Vagina (tissue), 2 donors: Measurements from ENCODE around the gene CRHR1. TPM values are rescaled to one million over a fixed set of nuclear protein-coding genes. Genes with fewer than 3 reads are reported as not detected.

Experiments
- DNase-seq, 2 donors: peaks; one replicate each; pipeline ENCODE4 v3.0.0-alpha.2; 2017; ENCODE audit errors: extremely low spot score in 2 of 2
- H3K27ac ChIP-seq: fragments of 200-600 bp; sonication (generic); one replicate; pipeline ENCODE4 v1.5.1; 2019
- H3K27me3 ChIP-seq: fragments of 200-600 bp; sonication (generic); one replicate; pipeline ENCODE4 v1.5.1; 2019
- H3K36me3 ChIP-seq, 2 donors: fragments of 200-600 bp; sonication (generic); one replicate each; pipeline ENCODE4 v1.5.1; 2017 to 2019
- H3K4me1 ChIP-seq: fragments of 200-600 bp; sonication (generic); one replicate; pipeline ENCODE4 v1.5.1; 2019
- H3K4me3 ChIP-seq, 2 donors: fragments of 200-600 bp; sonication (generic); 1 replicate in 1 of 2; 2 replicates in 1 of 2; pipeline ENCODE4 v1.5.1; 2016 to 2019
- H3K9me3 ChIP-seq: fragments of 200-600 bp; sonication (generic); one replicate; pipeline ENCODE4 v1.5.1; 2019
- CTCF ChIP-seq, 3 experiments: fragments of 450-650 bp in 2 of 3; fragments of 200-600 bp in 1 of 3; sonication (generic) in 1 of 3; IDR thresholded peaks; one replicate each; pipeline ENCODE4 v1.5.1; 2017 to 2019; ENCODE audit warnings: antibody characterized with exemption in 3 of 3, mild to moderate bottlenecking in 2 of 3, moderate library complexity in 2 of 3
- POLR2A ChIP-seq, 2 donors: fragments of 450-650 bp; IDR thresholded peaks; one replicate each; pipeline ENCODE4 v1.6.1; 2017; ENCODE audit warnings: antibody characterized with exemption in 2 of 2, mild to moderate bottlenecking in 2 of 2, moderate library complexity in 2 of 2
- POLR2AphosphoS5 ChIP-seq, 2 donors: sonication (generic); formaldehyde crosslinking; IDR thresholded peaks; one replicate each; pipeline ENCODE4 v1.9.0; 2017; ENCODE audit warnings: antibody characterized with exemption in 2 of 2, mild to moderate bottlenecking in 2 of 2, low read depth in 1 of 2; ENCODE audit not compliant: insufficient read depth in 1 of 2
- intact Hi-C: fragments of 100-400 bp; cut with DNase I; formaldehyde crosslinking; loops from one replicate; pipeline ENCODE4 v1.15.1; 2023
- total RNA-seq: library from RNA; depleted of rRNA; stranded (reverse); fragments of >200 nt; gene quantifications from one replicate; pipeline ENCODE4 v1.2.3, GENCODE V29; 2016

CRHR1 gene
- total RNA-seq, 1 donor from 2014 or later = 4.2 TPM

GRCh38 chr17:45768000-45768399 lies 16.1 kb upstream of the CRHR1 start:
- Histone ChIP-seq H3K4me3 (no peak overlapping the region), H3K27ac (no peak overlapping the region), H3K27me3 (no peaks in the 10 kb centered on the region), H3K36me3 (no peaks in the 10 kb centered on the region), H3K4me1 (no peaks in the 10 kb centered on the region), H3K9me3 (no peaks in the 10 kb centered on the region)
- TF ChIP-seq POLR2AphosphoS5 (IDR thresholded peaks at IDR 0.05; ENCODE audit: insufficient read depth in 1 of 2, low read depth in 1 of 2) (no peak), POLR2A (IDR thresholded peaks at IDR 0.05) (no peak), CTCF (IDR thresholded peaks at IDR 0.05) (no peak)
- intact Hi-C loops = no loop called here
- no peak for DNase-seq

- DNase-seq = no peak
- H3K4me3 ChIP-seq = no peak overlapping the region
- no peak overlapping the region for H3K27ac ChIP-seq
- no peaks in the 10 kb centered on the region for H3K27me3 ChIP-seq
- TF ChIP-seq POLR2AphosphoS5 (IDR thresholded peaks at IDR 0.05; ENCODE audit: insufficient read depth in 1 of 2, low read depth in 1 of 2) (no peak), CTCF (IDR thresholded peaks at IDR 0.05) (no peak), POLR2A (IDR thresholded peaks at IDR 0.05) (no peak)
- intact Hi-C loops = no loop called here
- no peaks in the 10 kb centered on the region for H3K9me3 ChIP-seq
- no peaks in the 10 kb centered on the region for H3K36me3 ChIP-seq
- H3K4me1 ChIP-seq = no peaks in the 10 kb centered on the region
Measured at GRCh38 chr17:45770632-45771270, 13.4 kb upstream of the CRHR1 start.

GRCh38 chr17:45771271-45771959 lies 12.7 kb upstream of the CRHR1 start:
- no peaks in the 10 kb centered on the region for H3K4me1 ChIP-seq
- no peaks in the 10 kb centered on the region for H3K27me3 ChIP-seq
- H3K36me3 ChIP-seq = no peaks in the 10 kb centered on the region
- DNase-seq = no peak
- no peaks in the 10 kb centered on the region for H3K9me3 ChIP-seq
- H3K4me3 ChIP-seq = no peak overlapping the region
- intact Hi-C loops = no loop called here
- no peak overlapping the region for H3K27ac ChIP-seq
- TF ChIP-seq POLR2AphosphoS5 (IDR thresholded peaks at IDR 0.05; ENCODE audit: insufficient read depth in 1 of 2, low read depth in 1 of 2) (no peak), CTCF (IDR thresholded peaks at IDR 0.05) (no peak), POLR2A (IDR thresholded peaks at IDR 0.05) (no peak)

- no peak overlapping the region for H3K27ac ChIP-seq
- no peaks in the 10 kb centered on the region for H3K27me3 ChIP-seq
- intact Hi-C loops = no loop called here
- DNase-seq = no peak
- H3K4me3 ChIP-seq = no peak overlapping the region
- no peaks in the 10 kb centered on the region for H3K36me3 ChIP-seq
- TF ChIP-seq POLR2A (IDR thresholded peaks at IDR 0.05) = no peak
- H3K9me3 ChIP-seq = no peaks in the 10 kb centered on the region
- no peaks in the 10 kb centered on the region for H3K4me1 ChIP-seq
Measured at GRCh38 chr17:45775148-45775547, 9.0 kb upstream of the CRHR1 start.

- TF ChIP-seq CTCF (IDR thresholded peaks at IDR 0.05) (no peak), POLR2AphosphoS5 (IDR thresholded peaks at IDR 0.05; ENCODE audit: insufficient read depth in 1 of 2, low read depth in 1 of 2) (no peak), POLR2A (IDR thresholded peaks at IDR 0.05) (no peak)
Measured at GRCh38 chr17:45775576-45776011, 8.5 kb upstream of the CRHR1 start.

More at GRCh38 chr17:45775576-45776011, 8.5 kb upstream of the CRHR1 start:
- Histone ChIP-seq H3K4me1 (no peaks in the 10 kb centered on the region), H3K27me3 (no peaks in the 10 kb centered on the region), H3K4me3 (no peak overlapping the region), H3K9me3 (no peaks in the 10 kb centered on the region), H3K27ac (no peak overlapping the region), H3K36me3 (no peaks in the 10 kb centered on the region)
- no peak for DNase-seq
- intact Hi-C loops = no loop called here
